ENCODE measurements around the gene ZNF440. TPM values are rescaled to one million over a fixed set of nuclear protein-coding genes. Genes with fewer than 3 reads are reported as not detected.

Gene ZNF440
- total RNA-seq, 1 experiment from 2014 or later = 11.4 TPM

- CTCF ChIA-PET = no interaction called here
- no TSS peak for BruUV-seq (replicated peaks)
- intact Hi-C loops (cut with micrococcal nuclease) = no loop called here
These were observed 68.5 kb downstream of the ZNF440 start for GRCh38 chr19:11882606-11883005.

More at GRCh38 chr19:11882606-11883005, 68.5 kb downstream of the ZNF440 start:
- TF ChIP-seq EZH2phosphoT487 (IDR thresholded peaks at IDR 0.05; ENCODE audit: borderline replicate concordance) (no peak), CTCF (IDR thresholded peaks at IDR 0.05 in 2 of 3, conservative IDR thresholded peaks at IDR 0.05 in 1 of 3; ENCODE audit: borderline replicate concordance in 1 of 3, insufficient read depth in 1 of 3, low read depth in 2 of 3, low read length in 2 of 3) (no peak), ZFX (IDR thresholded peaks at IDR 0.05) (no peak), TCF7L2 (IDR thresholded peaks at IDR 0.05; ENCODE audit: borderline replicate concordance, extremely low read depth, insufficient read depth, insufficient read length) (no peak), ZBTB33 (IDR thresholded peaks at IDR 0.05; ENCODE audit: extremely low read depth, insufficient replicate concordance, low read length) (no peak), RAD21 (IDR thresholded peaks at IDR 0.05; ENCODE audit: low read depth) (no peak), REST (IDR thresholded peaks at IDR 0.05; ENCODE audit: low read depth) (no peak), SRF (IDR thresholded peaks at IDR 0.05; ENCODE audit: low read depth) (no peak), SIN3A (IDR thresholded peaks at IDR 0.05; ENCODE audit: low read depth) (no peak), ZNF274 (IDR thresholded peaks at IDR 0.05; ENCODE audit: low read depth, low read length) (no peak)
- Histone ChIP-seq H3K4me2 (ENCODE audit: low read length) (no peak overlapping the region), H3K36me3 (ENCODE audit: control insufficient read depth in 1 of 2, insufficient read depth in 2 of 2, low read length in 2 of 2) (no peaks in the 10 kb centered on the region), H2AFZ (ENCODE audit: low read depth, low read length, poor library complexity, severe bottlenecking) (no peak overlapping the region), H3K4me1 (ENCODE audit: control insufficient read depth in 1 of 2, insufficient read depth in 2 of 2, low read length in 2 of 2) (no peaks in the 10 kb centered on the region), H3K9me2 (ENCODE audit: insufficient read depth) (no peaks in the 10 kb centered on the region), H3K79me2 (ENCODE audit: insufficient read depth, low read length) (no peaks in the 10 kb centered on the region), H3K27ac (ENCODE audit: low read depth, low read length) (no peak overlapping the region), H3K27me3 (ENCODE audit: insufficient read depth, low read length) (no peaks in the 10 kb centered on the region), H3K9ac (ENCODE audit: low read length) (no peak overlapping the region), H3K9me3 (ENCODE audit: control insufficient read depth in 1 of 2, insufficient read depth in 1 of 2, low read depth in 1 of 2, low read length in 2 of 2) (peaks cover 4 to 9% of the 10 kb centered on the region in 2 experiments; a peak in 2 of 4 replicates), H3K4me3 (replicated peaks in 1 of 2; ENCODE audit: low read depth in 1 of 2, low read length in 2 of 2) (no peak overlapping the region), H4K20me1 (ENCODE audit: insufficient read depth) (no peaks in the 10 kb centered on the region)
- ChIA-PET POLR2A (no interaction called here), RAD21 (ENCODE audit: low non-redundant PET in 1 of 2, low total read pairs in 2 of 2, uncharacterized antibody in 2 of 2, unreplicated experiment in 2 of 2) (no interaction called here)
- ATAC-seq (no peak), DNase-seq (ENCODE audit: low read depth, low spot score) (no peak)
